Aorta (tissue), 5 donors: ENCODE results near the gene THSD4. TPM values are rescaled to one million over a fixed set of nuclear protein-coding genes. Genes with fewer than 3 reads are reported as not detected.
"Not testable (repeated sequence)": the region's sequence is repeated elsewhere in the genome, so short reads cannot be mapped to it uniquely, and the experiment has no call there.

ENCODE experiments used
- ATAC-seq: fragments of 200-7000 bp; cut with Tn5 transposase; one replicate; pipeline ENCODE4 v1.9.1; 2022; ENCODE audit warnings: moderate library complexity; ENCODE audit not compliant: low FRiP score
- DNase-seq, 2 donors: peaks; one replicate each; pipeline ENCODE4 v3.0.0-alpha.2; 2020
- H3K27ac ChIP-seq, 2 donors: one replicate each; pipeline ENCODE4 v1.5.1; 2013; ENCODE audit warnings: low read length in 2 of 2, mild to moderate bottlenecking in 2 of 2, moderate library complexity in 2 of 2, control low read depth in 1 of 2, inconsistent platforms in 1 of 2, low read depth in 1 of 2
- H3K27me3 ChIP-seq, 2 donors: one replicate each; pipeline ENCODE4 v1.6.1; 2013; ENCODE audit warnings: control low read depth in 1 of 2, low read length in 1 of 2, mild to moderate bottlenecking in 1 of 2, moderate library complexity in 1 of 2; ENCODE audit not compliant: insufficient read depth in 2 of 2, control insufficient read depth in 1 of 2
- H3K36me3 ChIP-seq, 2 donors: one replicate each; pipeline ENCODE4 v1.6.1; 2013; ENCODE audit warnings: control low read depth in 1 of 2, low read length in 1 of 2, mild to moderate bottlenecking in 1 of 2; ENCODE audit not compliant: insufficient read depth in 2 of 2, control insufficient read depth in 1 of 2
- H3K4me1 ChIP-seq, 2 donors: one replicate each; pipeline ENCODE4 v1.6.1; 2013; ENCODE audit warnings: low read length in 2 of 2, control low read depth in 1 of 2, mild to moderate bottlenecking in 1 of 2, moderate library complexity in 1 of 2; ENCODE audit not compliant: insufficient read depth in 2 of 2, control insufficient read depth in 1 of 2
- H3K4me3 ChIP-seq, 2 donors: one replicate each; pipeline ENCODE4 v1.5.1; 2013; ENCODE audit warnings: low read length in 2 of 2, control low read depth in 1 of 2, mild to moderate bottlenecking in 1 of 2
- H3K9me3 ChIP-seq: one replicate; pipeline ENCODE4 v1.6.1; 2013; ENCODE audit warnings: mild to moderate bottlenecking, low read length; ENCODE audit not compliant: control insufficient read depth
- WGBS, 2 donors: extraction: QIAGEN DNeasy Blood & Tissue Kit; methylation state at CpG; one replicate each; pipeline ENCODE4 v1.1.7; 2013; 5-methylcytosine and 5-hydroxymethylcytosine counted together
- intact Hi-C, 2 donors: fragments of 100-400 bp; cut with DNase I; formaldehyde crosslinking; loops; one replicate each; pipeline versions ENCODE4 v1.14.2 to v1.15.0; 2022
- polyA plus RNA-seq, 2 donors: library from polyadenylated mRNA; stranded (reverse); fragments of 200-250 nt; gene quantifications; one replicate each; pipeline ENCODE4 v1.2.3, GENCODE V29; 2013
- total RNA-seq, 2 donors: library from RNA; stranded (reverse); fragmentation: NEBNext Ultra II Directional; extraction: Animal tissue kit (Norgen Biotek cat#: 25700); gene quantifications; one replicate each; pipeline ENCODE4 v1.2.1, GENCODE V29; 2021
- donor health status: healthy with polysubstance abuse.
- donor health status: Bipolar disorder and iron deficiency.
- donor health status: DM: no; HTN: no; CAD: no.
- donor health status: DM: no; HTN: no; CAD: no.
- donor health status: DM: yes; HTN: yes; CAD: no.

Gene THSD4
- total and polyA plus RNA-seq, 4 donors = 6.3 to 143 (median 30.3) TPM

DNA sequence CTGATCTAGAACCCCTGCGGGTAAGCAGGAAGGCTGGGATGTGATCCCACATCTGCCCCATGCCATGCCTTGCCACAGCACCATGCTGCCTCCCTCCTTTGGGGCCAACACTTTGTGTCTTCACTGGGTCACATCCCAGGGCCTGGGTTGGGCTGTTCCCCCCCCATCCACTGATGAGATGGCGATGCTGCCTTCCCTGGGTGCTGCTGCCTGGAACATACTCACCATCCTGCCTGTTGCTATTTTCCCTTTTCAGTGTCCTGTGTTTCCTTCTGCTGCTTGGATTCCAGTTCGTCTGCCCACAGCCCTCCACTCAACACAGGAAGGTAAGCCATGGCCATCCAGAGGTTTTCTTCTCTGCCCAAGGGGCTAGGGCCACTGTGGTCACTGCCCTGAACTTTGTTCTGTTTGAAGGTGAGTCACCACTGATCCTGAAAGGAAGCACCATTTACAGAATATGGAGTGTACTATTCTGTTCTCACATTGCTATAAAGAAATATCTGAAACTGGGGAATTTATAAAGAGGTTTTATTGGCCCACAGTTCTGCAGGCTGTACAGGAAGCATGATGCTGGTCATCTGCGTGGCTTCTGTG is 39.4 kb downstream of the THSD4 start:
- Histone ChIP-seq H3K4me1 (peaks cover 0 to 4% of the 10 kb centered on the region in 2 donors), H3K9me3 (no peaks in the 10 kb centered on the region), H3K4me3 (no peak overlapping the region), H3K27me3 (no peaks in the 10 kb centered on the region), H3K27ac (no peak overlapping the region), H3K36me3 (peaks cover 0 to 3% of the 10 kb centered on the region in 2 donors)
- DNase-seq (no peak), ATAC-seq (no peak)
- WGBS, 2 donors = 92 to 94% methylated on average over 4 of the region's 4 CpGs
- intact Hi-C loops = no loop called here

DNA sequence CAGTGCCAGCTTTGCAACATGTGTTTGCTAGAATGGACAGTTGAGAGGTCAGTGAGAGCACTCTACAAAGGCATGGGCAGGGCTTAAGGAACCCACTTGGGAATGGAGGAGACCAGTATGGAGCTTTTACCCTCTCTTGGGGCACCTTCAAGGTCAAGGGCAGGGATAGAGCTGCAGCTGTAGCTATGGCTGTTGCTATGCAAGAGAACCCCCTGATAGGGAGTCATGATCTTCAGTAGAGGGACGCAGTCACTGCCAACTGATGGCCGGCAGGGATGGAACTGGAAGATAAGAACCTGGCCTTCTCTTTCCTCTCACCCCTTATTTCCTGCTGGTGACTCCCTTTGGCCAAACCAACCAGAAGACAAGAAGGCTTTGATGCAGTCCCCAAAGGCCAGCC is 40.3 kb downstream of the THSD4 start:
- H3K27ac ChIP-seq = no peak overlapping the region
- H3K9me3 ChIP-seq = no peaks in the 10 kb centered on the region
- 100% methylated on average over 2 of the region's 2 CpGs for WGBS, 2 donors
- no peaks in the 10 kb centered on the region for H3K27me3 ChIP-seq
- peaks cover 0 to 4% of the 10 kb centered on the region in 2 donors for H3K4me1 ChIP-seq
- ATAC-seq = no peak
- intact Hi-C loops = no loop called here
- DNase-seq = no peak
- no peak overlapping the region for H3K4me3 ChIP-seq
- peaks cover 0 to 3% of the 10 kb centered on the region in 2 donors for H3K36me3 ChIP-seq

DNA sequence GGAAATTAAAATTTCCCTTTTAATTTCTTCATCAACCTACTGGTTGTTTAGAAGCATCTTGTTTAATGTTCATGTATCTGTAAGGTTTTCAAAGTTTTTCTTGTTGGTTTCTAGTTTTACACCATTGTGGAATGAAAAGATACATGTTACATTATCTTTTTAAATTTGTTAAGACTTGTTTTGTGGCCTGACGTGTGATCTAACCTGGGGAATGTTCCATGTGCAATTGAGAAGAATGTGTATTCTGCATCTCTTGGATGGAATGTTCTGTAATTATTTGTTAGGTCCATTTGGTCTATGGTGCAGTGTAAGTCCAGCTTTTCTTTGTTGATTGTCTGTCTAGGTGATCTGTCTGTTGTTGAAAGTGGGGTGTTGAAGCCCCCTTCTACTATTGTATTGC is 45.7 kb downstream of the THSD4 start:
- H3K9me3 ChIP-seq = no peaks in the 10 kb centered on the region
- H3K27me3 ChIP-seq = no peaks in the 10 kb centered on the region
- no peak overlapping the region for H3K27ac ChIP-seq
- no peak overlapping the region for H3K4me3 ChIP-seq
- 78 to 85% methylated on average over 1 of the region's 1 CpG for WGBS, 2 donors
- H3K36me3 ChIP-seq = no peaks in the 10 kb centered on the region
- H3K4me1 ChIP-seq = no peaks in the 10 kb centered on the region
- no peak for ATAC-seq
- DNase-seq = no peak
- intact Hi-C loops = no loop called here

DNA sequence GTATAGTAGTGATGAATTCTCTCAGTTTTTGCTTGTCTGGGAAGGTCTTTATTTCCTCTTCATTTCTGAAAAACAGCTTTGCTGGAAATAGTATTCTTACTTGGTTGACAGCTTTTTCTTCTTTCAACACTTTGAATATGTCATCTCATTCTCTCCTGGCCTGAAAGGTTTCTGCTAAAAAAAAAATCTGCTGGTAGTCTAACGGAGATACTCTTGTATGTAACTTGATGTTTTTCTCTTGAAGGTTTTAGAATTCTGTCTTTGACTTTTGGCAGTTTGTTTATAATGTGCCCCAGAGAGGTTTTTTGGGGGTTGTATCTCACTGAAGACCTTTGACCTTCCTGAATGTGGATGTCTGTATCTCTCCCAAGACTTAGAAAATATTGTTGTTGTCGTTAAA is 47.0 kb downstream of the THSD4 start:
- no peak for DNase-seq
- Histone ChIP-seq H3K36me3 (no peaks in the 10 kb centered on the region), H3K27ac (no peak overlapping the region), H3K9me3 (no peaks in the 10 kb centered on the region), H3K4me1 (no peaks in the 10 kb centered on the region), H3K27me3 (no peaks in the 10 kb centered on the region), H3K4me3 (no peak overlapping the region)
- 96 to 98% methylated on average over 2 of the region's 2 CpGs for WGBS, 2 donors
- no peak for ATAC-seq
- intact Hi-C loops = no loop called here

DNA sequence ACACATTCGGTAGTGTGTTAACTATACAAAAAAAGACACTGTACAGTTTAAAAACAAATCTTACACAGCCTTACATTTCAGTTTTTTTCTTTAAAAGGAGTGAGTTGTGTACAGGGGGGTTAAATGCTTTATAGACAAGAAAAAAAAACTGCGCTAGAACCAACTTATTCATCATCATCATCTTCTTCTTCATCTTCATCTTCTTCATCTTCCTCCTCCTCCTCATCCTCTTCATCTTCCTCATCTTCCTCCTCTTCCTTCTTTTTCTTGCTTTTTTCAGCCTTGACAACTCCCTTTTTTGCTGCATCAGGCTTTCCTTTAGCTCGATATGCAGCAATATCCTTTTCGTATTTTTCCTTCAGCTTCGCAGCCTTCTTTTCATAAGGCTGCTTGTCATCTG is 49.3 kb downstream of the THSD4 start:
- ATAC-seq, H3K36me3 ChIP-seq, H3K4me1 ChIP-seq, H3K9me3 ChIP-seq, H3K4me3 ChIP-seq, intact Hi-C loops, DNase-seq, H3K27me3 ChIP-seq, H3K27ac ChIP-seq: not testable (repeated sequence)
- 95 to 98% methylated on average over 2 of the region's 5 CpGs for WGBS, 2 donors

DNA sequence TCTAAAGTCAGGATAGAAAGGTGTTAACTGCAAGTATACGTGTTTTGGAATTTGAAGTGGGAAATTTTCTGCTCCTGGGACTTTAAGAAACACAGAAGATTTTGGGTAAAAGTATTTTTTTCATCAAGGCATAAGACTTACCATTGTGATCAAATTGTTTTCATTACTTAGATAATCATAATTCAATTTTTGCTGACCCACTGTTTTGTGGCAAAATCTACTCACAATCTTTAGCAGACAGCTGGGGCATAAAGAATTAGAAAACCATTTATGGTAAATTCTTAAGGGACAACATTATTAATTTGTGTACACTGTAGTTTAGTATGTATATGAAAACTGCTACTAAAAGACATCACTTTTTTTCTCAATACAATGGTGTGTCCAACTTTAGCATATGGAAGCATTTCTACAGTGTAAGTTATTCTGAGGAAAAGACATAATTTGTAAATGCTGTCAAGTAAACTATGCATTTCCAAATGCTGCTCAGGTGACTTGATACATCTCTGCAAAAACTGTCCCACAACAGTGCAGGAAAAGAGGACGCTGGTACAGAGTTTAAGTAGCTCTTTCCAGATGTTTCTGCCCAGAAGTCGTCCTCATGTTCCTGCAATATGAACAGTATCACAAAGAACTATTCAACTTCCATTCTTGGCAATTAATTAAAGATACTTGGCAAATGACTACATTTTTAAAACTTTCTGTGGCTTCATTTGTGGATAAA is 52.3 kb downstream of the THSD4 start:
- 34 to 39% methylated on average over 3 of the region's 3 CpGs for WGBS, 2 donors
- Histone ChIP-seq H3K36me3 (no peaks in the 10 kb centered on the region), H3K27ac (no peak overlapping the region), H3K9me3 (no peaks in the 10 kb centered on the region), H3K27me3 (no peaks in the 10 kb centered on the region), H3K4me1 (no peaks in the 10 kb centered on the region), H3K4me3 (peak overlapping the region in 1 of 2 donors; percentile 8)
- no peak for ATAC-seq
- no peak for DNase-seq
- intact Hi-C loops = no loop called here

DNA sequence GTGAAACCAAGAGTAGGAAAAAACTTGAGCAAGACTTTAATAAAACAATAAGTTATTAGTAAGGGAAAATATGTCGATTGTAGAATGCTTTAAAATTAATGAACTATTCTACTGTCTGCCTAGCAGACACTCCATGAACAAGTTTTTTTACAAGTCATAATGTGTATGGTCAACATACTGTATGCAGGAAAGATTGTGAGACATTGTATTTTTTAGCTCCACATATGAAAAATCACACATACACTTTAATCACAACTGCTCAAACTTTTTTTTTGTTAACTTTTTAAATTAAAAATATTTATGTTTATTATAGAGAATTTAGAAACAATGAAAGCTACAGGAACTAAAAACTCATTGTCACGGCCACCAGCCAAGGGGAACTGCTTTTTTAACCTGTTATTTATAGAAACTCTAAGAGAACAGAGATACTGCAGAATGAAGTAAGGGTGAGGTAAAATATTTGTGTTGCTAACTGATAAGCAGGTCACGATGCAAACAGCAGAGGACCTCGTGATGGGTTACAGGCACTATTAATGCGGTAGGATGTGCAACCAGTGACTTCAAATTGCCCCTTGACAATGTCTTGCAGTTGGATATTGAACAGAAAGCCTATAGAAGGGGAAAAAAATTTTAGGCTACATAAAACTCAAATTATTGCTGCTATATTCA is 53.0 kb downstream of the THSD4 start:
- ATAC-seq = no peak
- 3 to 6% methylated on average over 5 of the region's 5 CpGs for WGBS, 2 donors
- Histone ChIP-seq H3K27ac (no peak overlapping the region), H3K27me3 (no peaks in the 10 kb centered on the region), H3K4me3 (peak overlapping the region in 1 of 2 donors; percentile 8), H3K36me3 (no peaks in the 10 kb centered on the region), H3K4me1 (no peaks in the 10 kb centered on the region), H3K9me3 (no peaks in the 10 kb centered on the region)
- DNase-seq = no peak
- intact Hi-C loops = no loop called here

DNA sequence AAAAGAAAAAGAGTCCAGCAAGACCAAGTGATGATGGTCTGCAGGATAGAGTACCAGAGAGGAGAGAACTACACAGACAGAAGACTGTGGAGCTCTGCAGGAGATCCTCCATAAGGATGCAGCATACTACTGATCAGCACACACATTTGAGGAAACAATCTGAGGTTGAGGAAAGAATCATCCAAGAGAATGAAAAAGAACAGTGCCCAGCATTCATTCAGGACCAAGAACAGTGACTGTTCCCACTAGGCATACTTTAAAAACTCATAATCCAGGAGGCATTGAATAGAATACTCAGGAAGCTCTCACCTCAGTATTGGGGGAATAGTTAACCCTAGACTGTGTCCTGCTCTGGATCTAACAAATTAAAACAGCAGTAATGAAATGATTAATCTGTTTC is 54.9 kb downstream of the THSD4 start:
- no peak overlapping the region for H3K4me3 ChIP-seq
- intact Hi-C loops = no loop called here
- no peak for ATAC-seq
- H3K36me3 ChIP-seq = no peaks in the 10 kb centered on the region
- no peak for DNase-seq
- H3K9me3 ChIP-seq = no peaks in the 10 kb centered on the region
- H3K27me3 ChIP-seq = no peaks in the 10 kb centered on the region
- H3K27ac ChIP-seq = no peak overlapping the region
- no peaks in the 10 kb centered on the region for H3K4me1 ChIP-seq

DNA sequence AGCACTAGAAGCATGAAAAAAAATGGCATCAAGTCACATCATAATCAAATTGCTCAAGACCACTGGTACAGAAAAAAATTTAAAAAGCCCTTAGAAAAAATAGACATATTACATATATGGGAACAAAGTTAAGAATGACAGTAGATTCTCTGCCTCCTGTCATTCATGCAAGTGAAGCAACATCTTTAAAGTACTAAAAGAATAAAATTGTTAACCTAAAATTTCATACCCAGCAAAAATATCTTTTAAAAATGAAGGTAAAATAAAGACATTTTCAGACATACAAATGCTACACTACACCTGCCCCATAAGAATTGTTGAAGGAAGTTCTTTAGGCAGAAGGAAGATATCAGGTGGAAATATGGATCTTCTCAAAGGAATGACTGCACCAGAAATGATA is 55.9 kb downstream of the THSD4 start:
- ATAC-seq (no peak), DNase-seq (no peak)

More for the DNA sequence above, 55.9 kb downstream of the THSD4 start:
- Histone ChIP-seq H3K4me3 (no peak overlapping the region), H3K36me3 (no peaks in the 10 kb centered on the region), H3K9me3 (no peaks in the 10 kb centered on the region), H3K27me3 (no peaks in the 10 kb centered on the region), H3K4me1 (no peaks in the 10 kb centered on the region), H3K27ac (no peak overlapping the region)
- intact Hi-C loops = no loop called here
